NCI-H82 treated with DMSO at 0.1 percent for 48 hours (cell line): Measurements from ENCODE around the gene OR6A2.

Source experiments
- DNase-seq: peaks from one replicate; lab custom pipeline; 2025; ENCODE audit not compliant: unreplicated experiment; lab: John Stamatoyannopoulos, UW

The OR6A2 gene

DNA sequence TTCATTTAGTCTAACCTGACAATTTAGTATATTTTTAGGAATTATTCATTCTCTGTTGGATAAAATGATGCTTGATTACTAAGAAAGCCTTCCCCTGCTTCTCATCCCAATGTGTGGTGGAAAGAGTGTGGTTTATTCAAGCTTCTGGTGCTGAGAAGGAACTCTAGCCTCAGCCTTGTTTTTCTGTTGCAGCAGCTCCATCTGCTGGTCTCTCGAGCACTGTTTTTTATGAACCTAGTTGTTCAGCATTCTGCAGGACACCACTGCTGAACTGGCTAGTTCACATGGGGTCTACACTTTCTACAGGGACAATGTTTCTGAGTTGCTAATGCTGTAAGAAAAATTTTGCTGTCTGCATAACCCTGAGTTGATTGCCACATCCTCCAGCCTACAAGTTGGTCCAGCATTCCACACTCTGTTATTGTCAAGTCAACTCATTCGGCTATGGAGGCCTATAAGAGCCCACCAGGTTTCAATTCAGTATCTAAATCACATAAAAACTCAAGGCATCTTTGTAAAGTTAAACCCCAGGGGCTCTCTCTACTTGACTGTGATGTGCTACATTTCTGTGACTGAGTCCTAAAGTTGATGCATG is 42.0 kb downstream of the OR6A2 start:
- DNase-seq, result peak; percentile 22

DNA sequence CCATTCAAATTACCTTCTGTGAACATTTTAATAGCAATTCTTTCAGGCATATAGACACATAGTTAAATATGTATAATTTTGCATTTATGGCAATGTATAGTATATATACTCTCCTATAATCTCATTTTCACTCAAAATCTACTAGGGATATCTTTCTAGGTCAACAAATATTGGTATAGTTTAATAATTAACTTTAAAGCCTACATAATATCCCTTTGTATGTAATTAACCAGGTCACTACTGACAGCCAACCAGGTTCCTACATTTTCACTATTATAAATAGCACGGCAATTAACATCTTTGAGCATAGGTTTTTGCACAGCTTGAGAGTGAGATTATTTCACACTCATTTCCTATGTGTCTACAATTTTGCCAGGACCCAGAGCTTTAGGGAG is 43.5 kb downstream of the OR6A2 start:
- DNase-seq, result no peak

DNA sequence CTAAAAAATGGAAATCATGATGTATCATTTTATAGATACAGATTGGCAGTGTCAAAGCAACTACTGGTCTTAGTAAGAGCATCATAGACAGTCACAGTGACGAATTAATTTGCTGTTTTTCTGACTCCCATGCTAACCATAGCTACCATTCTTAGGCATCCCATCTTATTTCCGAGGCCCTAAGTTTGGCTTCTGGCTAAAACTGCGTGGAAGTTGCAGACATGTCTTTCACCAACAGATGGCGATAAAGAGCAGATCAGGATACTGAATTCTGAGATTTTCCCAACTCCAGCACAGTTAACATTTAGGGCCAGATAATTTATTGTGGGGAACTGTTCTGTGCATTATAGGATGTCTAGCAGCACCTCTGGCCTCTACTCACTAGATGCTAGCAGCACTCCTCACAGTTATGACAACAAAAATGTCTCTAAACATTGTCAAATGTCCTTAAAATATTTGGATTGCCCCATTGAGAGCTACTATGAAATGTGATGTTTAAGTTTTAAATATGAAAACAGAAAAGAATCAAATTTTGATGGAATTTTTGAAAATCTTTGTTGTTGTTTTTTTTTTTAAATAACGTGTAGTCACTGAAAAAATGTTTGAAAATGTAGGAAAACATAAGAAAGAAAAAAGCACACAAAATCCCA is 44.1 kb downstream of the OR6A2 start:
- DNase-seq, result no peak

DNA sequence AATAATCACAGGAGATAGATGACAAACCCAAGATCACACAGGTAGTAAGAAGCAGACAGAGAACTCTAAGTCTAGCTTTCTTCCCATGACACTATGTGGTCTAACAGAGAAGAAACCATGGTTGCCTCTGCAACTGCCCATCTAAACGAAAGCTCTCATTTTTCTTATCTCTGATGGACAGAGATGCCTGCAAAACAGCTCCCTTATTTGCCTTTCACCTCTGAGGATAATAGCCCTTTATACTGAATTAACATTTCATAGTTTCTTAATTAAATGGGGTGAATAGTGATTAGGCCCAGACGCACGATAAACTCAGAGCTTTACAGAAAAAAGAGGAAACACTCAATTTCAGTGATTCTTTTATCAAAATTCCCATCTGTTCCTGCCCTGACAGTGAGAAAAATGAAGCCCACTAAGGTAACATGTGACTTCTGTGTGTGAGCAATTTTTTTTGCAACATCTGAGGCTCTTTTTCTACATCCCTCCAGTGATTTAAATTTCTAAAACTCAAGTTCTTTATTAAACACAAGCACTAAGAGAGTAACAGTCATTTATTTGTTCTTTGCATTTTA is 52.3 kb downstream of the OR6A2 start:
- no peak for DNase-seq

DNA sequence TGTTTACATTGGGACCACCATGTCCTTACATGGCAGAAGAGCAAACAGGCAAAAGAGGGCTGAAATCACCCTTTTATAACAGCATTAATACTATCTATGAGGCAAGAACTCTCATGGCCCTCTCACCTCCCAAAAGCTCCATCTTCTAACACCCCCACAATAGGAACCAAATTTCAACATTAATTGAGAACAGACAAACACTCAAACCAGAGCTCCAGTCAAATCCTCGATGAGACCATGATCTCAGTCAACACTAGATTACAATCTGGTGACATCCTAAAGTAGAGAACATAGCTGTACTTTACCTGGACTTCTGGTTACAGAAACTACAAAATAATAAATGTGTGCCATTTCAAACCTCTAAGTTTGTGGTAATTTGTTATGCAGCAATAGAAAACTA is 52.9 kb downstream of the OR6A2 start:
- no peak for DNase-seq

DNA sequence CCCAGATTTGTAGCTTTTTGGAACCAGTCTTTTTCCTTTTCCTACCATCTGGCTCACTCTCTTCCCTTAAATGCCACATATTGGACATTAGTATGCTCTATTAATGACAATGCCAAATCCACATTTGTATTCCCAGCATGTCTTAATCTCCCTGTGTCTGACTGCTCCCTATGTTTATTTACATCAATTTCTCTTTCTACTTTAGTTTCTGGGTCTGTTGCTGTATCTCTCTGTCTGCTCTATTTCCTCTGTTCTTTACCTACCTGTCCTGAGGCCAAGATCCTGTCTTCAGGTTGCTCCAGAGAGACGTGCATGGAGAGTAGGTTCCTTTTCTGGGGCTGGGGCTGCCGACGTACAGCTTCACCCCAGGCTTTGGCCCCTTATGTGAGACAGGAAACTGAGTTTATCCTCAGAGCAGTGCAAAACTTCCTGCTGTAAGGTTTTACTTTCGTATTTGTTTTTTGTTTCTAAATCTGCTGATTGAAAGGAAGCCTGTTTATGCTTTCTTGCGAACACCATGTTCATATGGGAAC is 53.3 kb downstream of the OR6A2 start:
- no peak for DNase-seq

DNA sequence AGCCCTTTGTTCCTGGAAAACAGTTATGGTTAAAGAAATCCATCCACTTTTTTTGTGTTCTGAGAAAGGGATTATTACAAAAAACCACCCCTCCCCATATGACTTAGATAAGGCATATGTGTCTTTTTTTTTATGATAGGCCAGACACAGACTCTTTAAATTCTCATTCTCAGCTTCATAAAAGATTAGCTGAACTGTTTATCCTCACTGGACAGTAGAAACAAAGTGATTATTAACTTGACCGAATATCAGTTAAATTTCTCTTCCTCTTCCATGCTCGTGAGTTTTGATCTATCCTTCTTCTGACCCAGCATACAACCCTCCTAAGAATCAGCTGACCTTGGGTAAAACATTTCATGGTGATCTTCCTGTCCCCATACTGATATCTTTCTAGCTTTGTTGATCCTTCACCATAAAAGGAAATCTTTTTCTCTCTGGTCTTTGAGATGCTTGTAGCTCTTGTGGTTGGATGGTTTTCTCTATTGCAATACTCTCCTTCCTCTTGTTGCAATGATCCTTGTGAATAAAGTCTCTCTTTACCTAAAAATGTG is 53.9 kb downstream of the OR6A2 start:
- no peak for DNase-seq

DNA sequence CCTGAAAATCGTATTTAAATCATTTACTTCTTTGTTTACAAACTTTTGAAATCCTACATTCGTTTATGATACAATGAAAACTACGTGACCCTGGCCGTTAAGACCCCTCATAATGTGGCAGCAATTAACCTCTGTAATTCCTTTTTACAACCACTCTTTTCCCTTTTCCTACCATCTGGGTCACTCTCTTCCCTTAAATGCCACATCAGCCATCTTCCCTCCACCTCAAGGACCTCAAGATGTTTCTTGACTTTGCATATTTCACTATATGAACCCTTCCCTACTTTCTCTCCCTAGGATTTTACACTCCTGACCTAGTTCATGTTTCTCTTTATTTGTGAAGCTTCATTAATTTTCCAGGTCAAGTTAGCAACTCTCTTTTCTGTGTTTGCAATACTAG is 54.5 kb downstream of the OR6A2 start:
- DNase-seq, result no peak

DNA sequence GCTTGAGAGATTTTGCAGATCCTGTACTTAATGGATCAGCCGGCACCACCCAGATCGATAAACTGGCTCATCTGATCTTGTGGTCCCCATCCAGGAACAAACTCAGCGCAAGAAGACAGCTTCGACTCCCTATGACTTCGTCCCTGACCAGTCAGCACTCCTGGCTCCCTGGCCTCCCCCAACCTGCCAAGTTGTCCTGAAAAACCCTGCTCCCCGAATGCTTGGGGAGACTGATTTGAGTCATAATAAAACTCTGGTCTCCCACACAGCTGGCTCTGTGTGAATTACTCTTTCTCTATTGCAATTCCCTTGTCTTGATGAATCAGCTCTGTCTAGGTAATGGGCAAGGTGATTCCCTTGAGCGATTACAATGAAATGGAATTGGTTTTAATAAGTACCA is 57.2 kb downstream of the OR6A2 start:
- DNase-seq, result no peak
